ENCODE data around the gene SEMA5B.

SEMA5B gene

DNA sequence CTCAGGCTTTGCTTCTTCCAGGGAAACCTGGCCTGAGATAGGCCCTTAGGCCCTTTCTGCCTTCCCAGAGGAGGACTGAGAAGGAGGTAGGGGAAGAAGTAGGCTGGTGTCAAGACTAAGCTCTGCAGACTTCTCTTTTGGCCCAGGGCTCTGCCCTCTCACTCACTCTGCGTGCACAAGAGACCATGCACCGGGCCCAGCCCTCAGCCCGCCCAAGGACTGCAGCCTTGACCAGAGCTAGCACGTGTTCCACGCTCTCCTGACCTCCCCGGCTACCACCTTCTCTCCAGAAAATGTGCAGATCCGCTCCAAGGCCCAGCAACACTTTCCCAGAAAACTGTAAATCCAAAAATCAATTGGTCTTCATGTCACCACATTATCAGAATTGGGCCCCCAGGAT is 59.8 kb downstream of the SEMA5B start:
- Histone ChIP-seq H3K4me3 (ENCODE audit: low read length) (no peak overlapping the region), H3K36me3 (ENCODE audit: control insufficient read depth, insufficient read depth, low read length, severe bottlenecking) (no peaks in the 10 kb centered on the region), H3K27me3 (replicated peaks; ENCODE audit: control insufficient read depth, insufficient read depth, low read length) (peaks cover 69% of the 10 kb centered on the region), H3K4me1 (ENCODE audit: control insufficient read depth, insufficient read depth, low read length) (peaks cover 12% of the 10 kb centered on the region), H3K9me3 (ENCODE audit: control insufficient read depth, low read length) (no peaks in the 10 kb centered on the region), H3K9ac (ENCODE audit: low read length) (no peak overlapping the region)
- DNase-seq (ENCODE audit: low read depth), result no peak

DNA sequence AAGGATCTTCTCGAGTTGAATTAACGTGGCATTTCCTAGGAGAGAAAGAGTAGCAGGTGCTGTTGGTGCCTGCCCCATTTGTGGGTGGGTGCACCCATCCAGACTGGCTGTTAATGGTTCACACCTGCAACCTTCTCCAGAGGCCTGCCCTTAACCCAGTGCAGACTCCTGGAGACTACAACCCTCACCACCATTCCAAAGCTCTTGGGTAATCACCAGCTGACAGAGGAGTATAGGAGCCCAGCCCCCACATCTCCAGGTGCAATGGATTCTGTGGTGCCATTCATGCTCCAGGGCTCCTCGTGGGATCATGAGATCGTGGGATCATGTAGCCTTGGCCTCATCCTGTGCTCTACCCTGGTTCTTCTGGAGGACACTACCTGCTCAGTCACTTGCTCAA is 60.2 kb downstream of the SEMA5B start:
- Histone ChIP-seq H3K4me1 (ENCODE audit: control insufficient read depth, insufficient read depth, low read length) (peaks cover 12% of the 10 kb centered on the region), H3K27me3 (replicated peaks; ENCODE audit: control insufficient read depth, insufficient read depth, low read length) (peaks cover 66% of the 10 kb centered on the region), H3K9ac (ENCODE audit: low read length) (no peak overlapping the region), H3K4me3 (ENCODE audit: low read length) (no peak overlapping the region), H3K9me3 (ENCODE audit: control insufficient read depth, low read length) (no peaks in the 10 kb centered on the region), H3K36me3 (ENCODE audit: control insufficient read depth, insufficient read depth, low read length, severe bottlenecking) (no peaks in the 10 kb centered on the region)
- no peak for DNase-seq (ENCODE audit: low read depth)

DNA sequence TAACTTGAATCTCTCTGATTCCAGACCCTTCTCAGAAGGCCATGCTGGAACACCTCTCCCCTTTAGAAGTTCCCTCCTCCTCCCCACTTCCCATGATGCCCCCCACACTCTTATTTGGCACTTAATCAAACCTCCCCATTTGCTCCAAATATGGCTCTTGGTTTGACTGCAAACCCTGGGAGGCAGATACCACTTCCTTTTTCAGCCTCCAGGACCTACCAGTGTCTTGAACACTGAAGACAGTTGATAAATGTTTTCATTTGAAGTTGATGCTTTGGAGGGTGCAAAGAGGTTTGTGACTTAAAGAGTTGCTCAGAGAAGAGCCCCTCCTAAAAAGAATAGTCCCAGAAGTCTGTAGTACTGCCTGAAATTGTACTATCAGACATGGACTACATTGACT is 61.5 kb downstream of the SEMA5B start:
- H3K9me3 ChIP-seq (ENCODE audit: control insufficient read depth, low read length), result no peaks in the 10 kb centered on the region
- no peaks in the 10 kb centered on the region for H3K36me3 ChIP-seq (ENCODE audit: control insufficient read depth, insufficient read depth, low read length, severe bottlenecking)
- peaks cover 53% of the 10 kb centered on the region for H3K27me3 ChIP-seq (replicated peaks; ENCODE audit: control insufficient read depth, insufficient read depth, low read length)
- H3K9ac ChIP-seq (ENCODE audit: low read length), result no peak overlapping the region
- H3K4me1 ChIP-seq (ENCODE audit: control insufficient read depth, insufficient read depth, low read length), result peaks cover 12% of the 10 kb centered on the region
- no peak overlapping the region for H3K4me3 ChIP-seq (ENCODE audit: low read length)
- DNase-seq (ENCODE audit: low read depth), result no peak

DNA sequence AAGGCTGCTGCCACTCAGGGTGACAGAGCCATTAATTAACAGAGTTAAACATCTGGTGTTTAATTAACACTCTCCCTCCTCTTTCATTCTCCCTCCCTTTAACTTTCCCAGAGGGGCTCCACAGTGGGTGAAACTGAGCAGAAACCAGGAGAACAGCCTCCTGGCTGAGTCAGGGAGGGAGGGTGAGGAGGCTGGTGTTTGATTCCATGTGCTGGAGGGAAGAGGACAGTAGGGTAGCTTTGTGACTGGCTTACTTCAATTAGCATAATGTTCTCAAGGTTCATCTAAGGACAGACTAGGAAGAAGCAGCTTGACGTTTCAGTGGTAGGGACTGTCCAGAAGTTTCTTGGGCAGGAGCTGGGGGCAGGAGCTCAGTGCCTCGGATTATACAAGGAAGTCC is 62.8 kb downstream of the SEMA5B start:
- Histone ChIP-seq H3K27me3 (replicated peaks; ENCODE audit: control insufficient read depth, insufficient read depth, low read length) (peaks cover 52% of the 10 kb centered on the region), H3K9ac (ENCODE audit: low read length) (no peak overlapping the region), H3K4me3 (ENCODE audit: low read length) (no peak overlapping the region), H3K4me1 (ENCODE audit: control insufficient read depth, insufficient read depth, low read length) (peaks cover 5% of the 10 kb centered on the region), H3K9me3 (ENCODE audit: control insufficient read depth, low read length) (no peaks in the 10 kb centered on the region), H3K36me3 (ENCODE audit: control insufficient read depth, insufficient read depth, low read length, severe bottlenecking) (no peaks in the 10 kb centered on the region)
- DNase-seq (ENCODE audit: low read depth), result no peak

DNA sequence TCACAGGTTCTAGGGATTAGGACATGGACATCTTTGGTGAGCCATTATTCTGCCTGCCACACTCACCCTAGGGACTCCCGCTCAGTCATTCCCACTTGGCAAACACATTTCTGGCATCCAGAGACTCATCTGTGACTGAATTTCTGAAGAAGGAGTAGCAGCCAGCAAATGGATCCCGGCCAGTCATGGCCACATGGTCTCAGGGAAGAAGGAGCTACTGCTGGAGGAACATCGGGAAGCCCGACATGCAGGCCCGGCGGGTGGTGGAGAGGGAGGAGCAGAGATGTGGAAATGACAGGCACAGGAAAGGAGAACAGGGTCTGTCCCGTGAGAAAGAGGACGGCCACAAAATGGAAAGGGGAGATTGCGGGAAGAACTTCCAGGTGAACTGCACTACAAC is 65.4 kb downstream of the SEMA5B start:
- Histone ChIP-seq H3K4me1 (ENCODE audit: control insufficient read depth, insufficient read depth, low read length) (peaks cover 13% of the 10 kb centered on the region), H3K9ac (ENCODE audit: low read length) (no peak overlapping the region), H3K27me3 (replicated peaks; ENCODE audit: control insufficient read depth, insufficient read depth, low read length) (peaks cover 53% of the 10 kb centered on the region), H3K4me3 (ENCODE audit: low read length) (no peak overlapping the region), H3K36me3 (ENCODE audit: control insufficient read depth, insufficient read depth, low read length, severe bottlenecking) (no peaks in the 10 kb centered on the region), H3K9me3 (ENCODE audit: control insufficient read depth, low read length) (no peaks in the 10 kb centered on the region)
- no peak for DNase-seq (ENCODE audit: low read depth)

DNA sequence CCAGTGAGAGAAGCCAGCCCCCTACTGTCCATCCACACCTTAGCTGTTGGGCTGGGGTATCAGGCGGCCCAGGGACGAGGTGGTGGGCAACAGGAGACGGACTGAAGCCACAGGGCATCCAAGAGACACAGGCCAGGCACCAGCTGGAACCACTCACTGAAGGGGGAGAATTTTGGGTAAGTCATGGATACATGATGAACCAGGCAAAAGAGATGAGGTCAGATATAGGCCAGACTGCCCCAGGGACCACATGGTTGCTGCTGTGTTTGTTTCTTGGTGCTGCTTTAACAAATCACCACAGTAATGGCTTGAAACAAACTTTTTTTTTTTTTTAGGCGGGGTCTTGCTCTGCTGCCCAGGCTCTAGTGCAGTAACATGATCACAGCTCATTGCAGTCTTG is 66.4 kb downstream of the SEMA5B start:
- Histone ChIP-seq H3K4me3 (ENCODE audit: low read length) (no peak overlapping the region), H3K9me3 (ENCODE audit: control insufficient read depth, low read length) (no peaks in the 10 kb centered on the region), H3K4me1 (ENCODE audit: control insufficient read depth, insufficient read depth, low read length) (peaks cover 13% of the 10 kb centered on the region), H3K36me3 (ENCODE audit: control insufficient read depth, insufficient read depth, low read length, severe bottlenecking) (no peaks in the 10 kb centered on the region), H3K27me3 (replicated peaks; ENCODE audit: control insufficient read depth, insufficient read depth, low read length) (peaks cover 61% of the 10 kb centered on the region), H3K9ac (ENCODE audit: low read length) (no peak overlapping the region)
- DNase-seq (ENCODE audit: low read depth), result peak; percentile 44

DNA sequence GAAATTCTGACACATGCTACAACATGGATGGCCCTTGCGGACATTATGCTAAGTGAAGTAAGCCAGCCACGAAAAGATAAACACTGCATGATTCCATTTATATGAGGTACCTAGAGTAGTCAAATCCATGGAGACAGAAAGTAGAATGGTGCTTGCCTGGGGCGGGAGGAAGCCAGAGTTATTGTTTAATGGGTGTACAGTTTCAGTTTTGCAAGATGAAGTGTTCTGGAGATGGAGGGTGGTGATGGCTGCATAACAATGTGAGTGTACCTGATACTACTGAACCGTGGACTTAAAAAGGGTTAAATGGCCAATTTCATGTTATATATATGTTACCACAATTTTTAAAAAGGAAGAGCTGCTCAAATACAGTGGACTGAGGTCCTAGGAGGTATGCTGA is 66.9 kb downstream of the SEMA5B start:
- no peaks in the 10 kb centered on the region for H3K36me3 ChIP-seq (ENCODE audit: control insufficient read depth, insufficient read depth, low read length, severe bottlenecking)
- peaks cover 57% of the 10 kb centered on the region for H3K27me3 ChIP-seq (replicated peaks; ENCODE audit: control insufficient read depth, insufficient read depth, low read length)
- no peak overlapping the region for H3K9ac ChIP-seq (ENCODE audit: low read length)
- H3K4me3 ChIP-seq (ENCODE audit: low read length), result no peak overlapping the region
- H3K4me1 ChIP-seq (ENCODE audit: control insufficient read depth, insufficient read depth, low read length), result peaks cover 13% of the 10 kb centered on the region
- no peak for DNase-seq (ENCODE audit: low read depth)
- no peaks in the 10 kb centered on the region for H3K9me3 ChIP-seq (ENCODE audit: control insufficient read depth, low read length)

DNA sequence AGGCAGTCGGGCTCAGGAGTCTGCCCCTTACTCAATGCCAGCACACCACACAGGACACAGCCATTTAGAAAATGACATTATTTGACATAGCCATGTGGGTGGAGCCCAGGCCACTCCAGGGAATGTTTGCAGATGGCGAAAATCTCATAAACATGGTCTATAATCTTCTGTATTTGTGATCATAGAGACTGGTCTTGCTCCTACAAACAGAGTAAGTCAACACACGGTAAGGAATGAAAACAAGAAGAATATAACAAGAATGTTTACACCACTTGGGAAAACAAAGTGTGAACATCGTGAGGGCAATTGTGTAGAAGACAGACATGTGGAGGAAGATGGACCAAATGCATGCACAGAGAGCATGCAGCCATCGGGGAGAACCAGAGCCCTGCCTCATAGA is 68.2 kb downstream of the SEMA5B start:
- Histone ChIP-seq H3K9me3 (ENCODE audit: control insufficient read depth, low read length) (no peaks in the 10 kb centered on the region), H3K4me1 (ENCODE audit: control insufficient read depth, insufficient read depth, low read length) (peaks cover 13% of the 10 kb centered on the region), H3K4me3 (ENCODE audit: low read length) (no peak overlapping the region), H3K9ac (ENCODE audit: low read length) (no peak overlapping the region), H3K36me3 (ENCODE audit: control insufficient read depth, insufficient read depth, low read length, severe bottlenecking) (no peaks in the 10 kb centered on the region), H3K27me3 (replicated peaks; ENCODE audit: control insufficient read depth, insufficient read depth, low read length) (peaks cover 52% of the 10 kb centered on the region)
- DNase-seq (ENCODE audit: low read depth), result no peak

DNA sequence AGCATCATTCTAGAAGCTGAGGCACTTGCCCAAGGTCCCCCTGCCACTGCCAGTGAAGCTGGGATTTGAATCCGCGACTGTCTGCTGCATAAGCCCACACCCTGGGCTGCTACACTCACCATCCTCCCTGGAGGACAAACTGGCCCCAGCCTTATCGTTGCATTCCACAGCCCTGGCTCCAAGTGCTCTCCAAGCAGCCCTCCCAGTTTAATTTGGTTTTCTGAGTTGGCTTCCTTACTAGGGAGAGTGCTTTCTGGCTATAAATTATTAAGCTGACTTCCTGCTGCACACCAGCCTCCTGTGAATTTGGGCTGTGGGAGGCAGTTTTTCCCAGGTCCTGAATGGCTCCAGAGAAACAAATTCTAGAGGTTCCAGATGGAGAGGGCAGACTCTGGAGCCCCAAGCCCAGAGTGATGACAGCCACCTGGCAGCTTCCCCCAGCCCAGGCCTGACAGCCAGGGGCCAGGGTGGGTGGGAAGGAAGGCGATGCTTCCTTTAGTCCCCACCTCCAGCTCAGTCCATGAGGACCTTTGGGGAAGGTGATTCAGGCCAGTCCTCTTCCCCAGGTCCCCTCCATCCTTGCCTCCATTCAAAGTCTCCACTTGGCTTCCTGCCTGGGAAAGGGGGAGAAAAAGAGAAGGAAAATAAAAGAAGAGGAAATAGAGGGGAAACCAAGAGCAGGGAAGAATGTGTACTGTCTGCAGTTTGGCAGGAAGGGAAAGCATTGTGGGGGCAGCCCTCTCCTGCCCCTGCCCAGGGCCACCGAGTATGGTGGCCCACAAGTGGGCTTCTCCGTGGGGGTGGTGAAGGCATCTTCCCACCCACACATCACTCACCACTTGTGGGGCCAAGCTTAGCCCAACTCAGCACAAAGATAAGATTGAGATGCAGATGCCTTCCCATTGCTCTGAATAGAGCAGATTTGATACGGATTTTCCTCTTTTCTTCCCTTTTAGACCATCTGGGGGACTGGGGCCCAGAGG is 69.6 kb downstream of the SEMA5B start:
- H3K4me1 ChIP-seq (ENCODE audit: control insufficient read depth, insufficient read depth, low read length), result peaks cover 13% of the 10 kb centered on the region
- peaks cover 51% of the 10 kb centered on the region for H3K27me3 ChIP-seq (replicated peaks; ENCODE audit: control insufficient read depth, insufficient read depth, low read length)
- H3K9me3 ChIP-seq (ENCODE audit: control insufficient read depth, low read length), result no peaks in the 10 kb centered on the region
- no peak overlapping the region for H3K9ac ChIP-seq (ENCODE audit: low read length)
- no peak overlapping the region for H3K4me3 ChIP-seq (ENCODE audit: low read length)
- no peak for DNase-seq (ENCODE audit: low read depth)
- no peaks in the 10 kb centered on the region for H3K36me3 ChIP-seq (ENCODE audit: control insufficient read depth, insufficient read depth, low read length, severe bottlenecking)

DNA sequence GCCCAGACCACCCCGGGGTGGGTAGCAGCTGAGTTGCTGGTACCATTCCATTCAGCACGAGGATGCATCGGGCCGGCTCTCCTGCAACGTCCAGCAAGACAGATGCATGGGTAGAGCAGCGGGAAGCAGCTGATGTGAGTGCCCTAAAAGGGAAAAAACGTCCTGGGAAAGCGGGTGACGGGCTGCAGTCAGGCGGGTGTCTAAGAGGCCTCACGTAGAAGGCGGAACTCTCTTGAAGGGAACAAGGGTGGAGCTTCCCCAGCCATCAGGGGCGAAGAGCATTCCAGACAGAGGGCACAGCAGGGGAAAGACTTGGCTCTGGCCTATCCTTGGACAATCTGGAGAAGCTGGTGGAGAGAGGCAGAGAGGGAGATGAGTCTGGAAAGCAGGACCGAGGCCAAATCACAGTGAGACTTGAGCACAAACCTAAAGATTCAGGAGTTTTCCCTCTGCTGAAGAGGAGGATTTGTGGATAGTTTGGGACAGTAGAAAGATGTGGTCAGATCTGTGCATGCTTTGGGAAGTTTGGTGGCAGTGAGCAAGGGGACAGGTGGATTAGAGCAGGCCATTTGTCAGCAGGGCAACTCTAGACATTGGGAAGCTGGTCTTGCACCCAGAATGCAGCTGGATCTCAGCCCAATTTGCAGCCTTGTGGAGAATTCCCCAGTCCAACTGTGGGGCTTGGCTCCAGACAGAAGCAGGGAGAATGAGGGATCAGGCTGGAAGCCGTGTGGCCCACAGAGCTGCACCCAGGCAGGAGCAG is 70.7 kb downstream of the SEMA5B start:
- no peak overlapping the region for H3K4me3 ChIP-seq (ENCODE audit: low read length)
- H3K36me3 ChIP-seq (ENCODE audit: control insufficient read depth, insufficient read depth, low read length, severe bottlenecking), result no peaks in the 10 kb centered on the region
- peaks cover 13% of the 10 kb centered on the region for H3K4me1 ChIP-seq (ENCODE audit: control insufficient read depth, insufficient read depth, low read length)
- DNase-seq (ENCODE audit: low read depth), result no peak
- no peaks in the 10 kb centered on the region for H3K9me3 ChIP-seq (ENCODE audit: control insufficient read depth, low read length)
- no peak overlapping the region for H3K9ac ChIP-seq (ENCODE audit: low read length)
- H3K27me3 ChIP-seq (replicated peaks; ENCODE audit: control insufficient read depth, insufficient read depth, low read length), result peaks cover 47% of the 10 kb centered on the region

DNA sequence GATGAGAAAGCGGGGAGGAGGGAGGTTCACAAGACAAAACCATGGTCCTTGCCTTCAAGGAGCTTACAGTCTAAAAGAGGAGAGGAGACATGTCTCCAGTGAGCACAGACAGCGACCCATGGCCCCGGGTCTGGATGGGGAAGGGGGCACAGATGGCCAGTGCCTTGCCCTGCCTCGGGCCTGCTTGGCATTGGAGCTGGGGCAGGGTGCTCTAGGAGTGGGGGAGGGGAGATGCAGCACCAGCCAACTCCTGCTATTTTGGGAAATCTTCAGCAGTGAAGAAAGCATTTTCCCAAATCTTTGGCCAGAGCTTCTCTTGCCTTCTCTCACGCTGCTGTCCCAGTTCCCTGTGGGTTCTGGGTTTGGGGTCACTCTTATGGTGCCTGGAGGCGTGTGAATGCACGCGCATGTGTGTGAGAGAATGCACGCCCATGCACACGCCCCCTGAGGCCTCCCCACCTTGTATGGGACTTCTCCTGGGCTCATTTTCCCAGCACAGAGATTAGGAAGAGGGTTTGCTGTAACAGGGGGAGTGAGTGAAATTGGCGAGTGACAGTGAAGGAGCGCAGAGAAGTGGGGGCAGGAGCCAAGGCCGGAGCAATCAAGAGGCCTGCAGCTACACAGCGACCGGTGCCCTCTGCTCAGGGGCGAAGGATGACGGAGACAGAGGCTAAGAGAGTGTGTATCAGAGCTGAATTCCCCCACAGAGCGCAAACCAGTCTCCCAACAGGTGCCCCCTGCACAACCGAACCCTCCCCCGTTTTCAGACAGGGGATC is 71.5 kb downstream of the SEMA5B start:
- H3K36me3 ChIP-seq (ENCODE audit: control insufficient read depth, insufficient read depth, low read length, severe bottlenecking), result no peaks in the 10 kb centered on the region
- no peak for DNase-seq (ENCODE audit: low read depth)

More for the DNA sequence above, 71.5 kb downstream of the SEMA5B start:
- Histone ChIP-seq H3K4me1 (ENCODE audit: control insufficient read depth, insufficient read depth, low read length) (peaks cover 13% of the 10 kb centered on the region), H3K27me3 (replicated peaks; ENCODE audit: control insufficient read depth, insufficient read depth, low read length) (peaks cover 47% of the 10 kb centered on the region), H3K4me3 (ENCODE audit: low read length) (no peak overlapping the region), H3K9me3 (ENCODE audit: control insufficient read depth, low read length) (no peaks in the 10 kb centered on the region), H3K9ac (ENCODE audit: low read length) (no peak overlapping the region)

All from adipocyte (in vitro differentiated cells).